Stromal cell of bone marrow (primary cell): ENCODE measurements around the gene IL17B.
"Not testable (repeated sequence)": the region's sequence is repeated elsewhere in the genome, so short reads cannot be mapped to it uniquely, and the experiment has no call there.

ENCODE experiments used
- DNase-seq: peaks from one replicate; pipeline ENCODE4 v3.0.0-alpha.2; 2012; ENCODE audit warnings: low read depth

Gene IL17B

DNA sequence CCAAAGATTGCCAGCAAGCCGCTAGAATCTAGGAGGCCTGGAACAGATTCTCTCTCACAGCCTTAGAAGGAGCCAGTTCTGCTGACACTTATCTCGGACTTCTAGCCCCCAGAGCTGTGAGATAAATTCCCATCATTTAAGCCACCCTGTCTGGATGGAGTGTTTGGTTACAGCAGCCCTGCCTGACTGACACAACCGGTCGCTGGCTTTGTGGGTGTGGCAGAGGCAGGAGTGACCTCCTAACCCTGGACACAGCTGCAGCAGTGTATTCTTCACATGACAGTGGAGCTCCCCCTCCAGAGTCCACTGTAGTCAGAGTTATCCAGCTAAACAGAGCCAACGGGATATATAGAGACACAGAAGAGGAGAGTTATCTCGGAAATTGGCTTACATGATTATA is 21.2 kb upstream of the IL17B start:
- DNase-seq, result no peak

DNA sequence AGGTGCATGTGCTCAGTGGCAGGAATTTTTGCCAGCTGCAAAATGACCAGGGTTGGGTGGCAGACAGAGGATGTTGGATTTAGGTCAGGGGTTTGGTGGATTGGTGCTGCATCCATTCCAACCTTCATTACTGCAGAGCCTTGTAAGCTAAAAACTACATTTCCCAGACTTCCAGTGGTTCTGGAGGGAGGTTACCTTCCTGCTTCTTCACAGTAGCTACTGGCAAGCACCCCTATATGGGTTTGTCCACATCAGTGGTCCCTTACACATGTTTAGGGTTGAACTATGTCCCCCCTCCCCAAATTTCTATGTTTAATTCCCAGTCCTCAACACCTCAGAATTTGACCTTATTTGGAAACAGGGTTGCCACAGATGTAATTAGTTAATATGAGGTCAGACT is 20.7 kb upstream of the IL17B start:
- no peak for DNase-seq

DNA sequence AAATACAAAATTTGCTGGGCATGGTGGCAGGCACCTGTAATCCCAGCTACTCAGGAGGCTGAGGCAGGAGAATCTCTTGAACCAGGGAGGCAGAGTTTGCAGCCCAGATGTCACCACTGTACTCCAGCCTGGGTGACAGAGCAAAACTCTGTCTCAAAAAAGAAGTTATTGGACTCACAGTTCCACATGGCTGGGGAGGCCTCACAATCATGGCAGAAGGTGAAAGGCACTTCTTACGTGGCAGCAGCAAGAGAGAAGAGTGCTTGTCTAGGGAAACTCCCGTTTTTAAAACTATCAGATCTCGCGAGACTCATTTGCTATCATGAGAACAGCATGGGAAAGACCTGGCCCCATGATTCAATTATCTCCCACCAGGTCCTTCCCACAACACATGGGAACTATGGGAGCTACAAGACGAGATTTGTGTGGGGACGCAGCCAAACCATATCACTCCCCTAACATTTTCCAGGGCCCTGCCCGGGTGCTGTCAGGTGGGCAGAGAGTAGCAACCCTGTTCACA is 19.7 kb upstream of the IL17B start:
- DNase-seq, result not testable (repeated sequence)

DNA sequence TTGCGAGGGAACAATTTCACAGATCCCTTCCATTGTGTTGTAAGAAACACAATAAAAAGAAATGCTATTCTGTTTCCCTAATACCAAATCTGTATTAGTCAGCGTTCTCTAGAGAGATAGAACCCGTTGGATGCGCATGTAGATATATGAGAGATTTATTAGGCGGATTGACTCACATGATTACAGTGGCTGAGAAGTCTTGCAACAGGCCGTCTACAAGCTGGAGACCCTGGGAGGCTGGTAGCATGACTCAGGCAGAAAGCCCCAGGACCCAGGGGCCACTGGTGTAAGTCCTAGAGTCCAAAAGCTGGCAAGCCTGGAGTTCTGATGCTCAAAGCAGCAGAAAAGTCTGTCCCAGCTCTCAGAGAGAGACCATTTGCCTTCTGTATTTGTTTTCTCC is 18.4 kb upstream of the IL17B start:
- peak; percentile 97 for DNase-seq

DNA sequence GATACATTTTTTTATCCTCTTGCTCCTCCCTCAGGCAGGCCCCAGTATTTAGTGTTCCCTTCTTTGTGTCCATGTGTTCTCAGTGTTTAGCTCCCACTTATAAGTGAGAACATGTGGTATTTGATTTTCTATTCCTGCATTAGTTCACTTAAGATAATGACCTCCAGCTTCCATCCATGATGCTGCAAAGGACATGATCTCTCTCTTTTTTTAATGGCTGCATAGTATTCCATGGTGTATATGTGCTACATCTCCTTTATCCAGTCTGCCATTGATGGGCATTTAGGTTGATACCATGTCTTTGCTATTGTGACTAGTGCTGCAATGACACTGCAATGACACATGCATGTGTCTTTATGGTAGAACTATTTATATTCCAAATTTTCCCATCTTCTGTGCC is 15.9 kb upstream of the IL17B start:
- not testable (repeated sequence) for DNase-seq

DNA sequence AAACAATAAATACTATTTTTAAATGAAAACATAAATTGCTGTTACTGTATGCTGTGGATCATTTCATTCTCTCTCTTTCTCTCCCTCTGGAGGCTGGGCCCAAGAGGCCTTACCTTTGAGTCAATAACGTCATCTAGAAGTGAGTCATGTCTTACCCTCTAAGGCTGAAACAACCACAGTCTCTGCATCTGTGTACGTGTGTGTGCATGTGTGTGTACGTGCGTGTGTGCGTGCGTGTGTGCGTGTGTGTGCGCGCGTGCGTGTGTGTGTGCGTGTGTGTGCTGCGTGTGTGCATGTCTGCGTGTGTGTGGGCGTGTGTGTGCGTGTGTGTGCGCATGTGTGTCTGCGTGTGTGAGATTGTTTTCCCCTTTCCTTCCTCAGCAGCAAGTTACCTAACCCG is 13.6 kb upstream of the IL17B start:
- DNase-seq, result no peak

DNA sequence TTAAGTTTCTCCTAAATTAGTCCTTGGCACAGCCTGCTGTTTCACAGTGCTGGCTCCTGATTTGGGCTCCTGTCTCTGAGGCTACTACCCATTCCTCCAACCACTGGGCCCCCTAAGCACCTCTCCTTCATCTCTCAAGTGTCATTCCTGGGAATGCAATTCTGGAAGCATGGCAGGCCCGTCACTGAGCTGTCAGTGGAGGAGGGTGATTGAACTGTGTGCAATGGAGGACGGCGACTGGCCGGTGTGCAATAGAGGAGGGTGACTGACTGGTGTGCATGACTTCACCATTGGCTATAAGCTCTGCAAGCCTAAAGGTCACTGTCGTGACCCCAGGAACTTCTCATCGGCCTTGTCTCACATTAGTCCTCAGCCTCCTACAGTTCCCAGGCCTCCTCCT is 12.4 kb upstream of the IL17B start:
- no peak for DNase-seq

DNA sequence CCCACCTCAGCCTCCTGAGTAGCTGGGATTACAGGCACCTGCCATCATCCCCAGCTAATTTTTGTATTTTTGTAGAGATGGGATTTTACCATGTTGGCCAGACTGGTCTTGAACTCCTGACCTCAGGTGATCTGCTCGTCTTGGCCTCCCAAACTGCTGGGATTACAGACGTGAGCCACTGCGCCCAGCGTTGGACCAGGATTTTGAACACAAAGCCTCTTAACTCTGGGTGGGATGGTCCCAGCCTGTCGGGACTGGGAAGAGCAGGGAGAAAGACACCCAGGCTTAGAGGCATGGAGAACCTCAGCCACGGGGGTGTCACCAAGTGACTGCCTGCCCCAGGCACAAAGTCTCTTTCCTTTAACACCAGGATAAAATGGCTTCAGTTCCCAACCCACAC is 12.0 kb upstream of the IL17B start:
- DNase-seq, result not testable (repeated sequence)

DNA sequence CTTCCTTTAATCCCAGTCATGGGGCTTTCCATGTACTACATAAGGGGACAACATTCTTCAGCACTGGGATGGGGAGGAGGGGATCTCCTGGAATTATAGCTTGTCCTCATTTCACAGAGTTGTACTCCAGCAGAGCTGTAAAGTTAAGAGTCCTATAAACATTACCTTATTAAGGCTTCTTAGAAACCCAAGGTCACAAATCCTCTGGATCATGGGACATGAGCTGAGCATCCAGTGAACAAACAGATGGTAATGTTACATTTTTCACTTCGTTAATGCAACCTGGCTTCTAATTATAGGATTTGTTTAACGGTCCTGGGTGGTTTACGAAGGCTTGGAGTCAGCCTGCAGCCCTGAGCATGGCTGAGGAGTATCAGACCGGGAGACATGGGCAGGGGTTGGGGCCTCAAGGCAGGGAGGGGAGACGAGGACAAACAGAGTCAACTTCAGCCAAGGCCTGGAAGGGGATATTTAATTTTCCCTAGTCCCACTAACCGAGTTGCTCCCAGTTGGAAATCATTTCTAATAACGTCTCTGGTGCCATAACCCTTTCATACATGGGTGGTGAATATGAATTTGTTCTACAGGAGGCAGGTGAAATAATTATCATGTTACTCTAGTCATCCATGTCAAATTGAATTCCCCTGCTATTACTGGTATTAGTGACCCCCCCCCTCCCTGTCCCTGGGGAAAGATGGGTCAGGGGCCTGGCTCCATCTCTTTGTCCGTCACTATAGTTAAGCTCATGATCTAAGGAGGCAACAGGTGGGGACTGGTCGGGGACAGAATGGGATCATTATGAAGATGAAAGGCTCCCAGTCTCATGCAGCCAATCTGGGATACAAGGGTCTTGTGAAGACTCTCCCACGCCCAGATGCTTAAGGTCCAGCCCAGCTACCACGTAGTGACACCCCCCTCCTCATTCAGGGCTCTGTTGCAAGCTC is 10.7 kb upstream of the IL17B start:
- DNase-seq, result no peak

DNA sequence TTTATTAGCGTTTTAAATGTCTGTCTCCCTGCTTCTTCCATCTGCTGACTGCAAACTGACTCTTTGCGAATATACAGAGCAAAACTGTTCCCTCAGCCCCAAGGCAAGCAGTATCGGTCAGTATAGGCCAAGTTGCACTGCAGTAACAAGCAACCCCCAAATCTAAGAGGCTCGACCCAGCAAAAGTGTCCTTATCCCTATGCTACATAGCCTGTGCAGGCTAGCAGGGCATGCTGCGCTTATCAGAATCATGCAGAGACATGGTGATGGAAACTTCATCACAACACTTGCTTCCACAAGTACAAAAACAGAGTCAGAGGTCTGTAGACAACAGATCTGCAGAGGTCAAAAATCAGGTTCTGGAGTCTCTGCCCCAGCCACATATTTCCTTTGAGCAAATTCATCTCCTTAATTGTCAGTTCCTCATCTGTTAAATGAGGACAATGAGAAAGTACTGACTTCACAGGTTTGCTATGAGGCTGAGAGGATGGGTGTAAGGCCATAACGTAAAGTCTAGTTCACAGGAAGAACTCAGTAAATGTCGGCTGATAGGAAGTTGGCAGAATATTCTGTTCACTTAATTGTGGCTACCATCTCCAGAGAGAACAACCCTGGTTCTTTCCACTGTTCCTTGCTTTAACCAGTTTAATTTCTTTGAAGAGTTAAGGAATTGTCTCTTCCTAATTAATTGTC is 9.6 kb upstream of the IL17B start:
- no peak for DNase-seq

DNA sequence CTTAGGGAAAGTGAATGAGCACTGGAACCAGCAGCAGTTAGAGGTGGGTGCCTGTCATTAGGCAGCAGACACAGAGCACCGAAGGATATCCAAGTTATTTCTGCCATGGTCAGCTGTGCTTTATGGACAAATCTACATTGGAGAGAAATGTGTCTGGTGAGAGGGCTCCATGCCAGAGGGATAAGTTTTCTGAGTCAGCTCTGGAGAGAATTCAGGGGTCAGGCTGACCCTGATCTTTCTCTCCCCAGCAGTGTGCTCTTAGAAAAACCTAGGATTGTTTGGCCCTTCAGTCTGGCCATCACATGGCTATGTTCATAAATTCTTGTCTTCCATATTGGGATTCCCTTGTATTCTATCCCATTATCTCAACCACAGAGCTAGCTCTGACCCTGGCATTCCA is 8.9 kb upstream of the IL17B start:
- DNase-seq, result peak; percentile 67

DNA sequence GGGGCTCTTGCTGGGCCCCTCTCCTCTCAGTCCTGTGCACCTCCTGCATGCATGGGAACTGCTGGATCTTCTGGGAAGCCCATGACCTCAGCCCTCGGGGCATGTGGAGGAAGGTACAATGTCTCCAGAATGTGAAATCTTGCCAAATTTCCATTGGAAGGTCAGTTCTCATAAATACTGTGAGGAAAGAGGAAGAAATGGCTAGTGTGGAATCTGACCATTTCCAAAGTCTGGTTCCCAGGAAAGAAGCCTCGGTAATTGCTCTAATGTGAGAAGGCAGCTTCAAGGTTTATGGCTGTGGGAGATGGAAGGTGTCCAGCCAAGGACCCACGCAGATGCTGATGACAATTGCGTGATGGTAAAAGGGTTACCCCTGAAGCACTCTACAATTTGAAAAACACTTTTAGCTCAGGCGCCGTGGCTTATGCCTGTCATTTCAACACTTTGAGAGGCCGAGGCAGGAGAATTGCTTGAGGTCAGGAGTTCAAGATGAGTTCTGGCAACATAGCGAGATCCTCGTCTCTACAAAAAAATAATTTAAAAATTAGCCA is 8.1 kb upstream of the IL17B start:
- DNase-seq, result peak; percentile 57

DNA sequence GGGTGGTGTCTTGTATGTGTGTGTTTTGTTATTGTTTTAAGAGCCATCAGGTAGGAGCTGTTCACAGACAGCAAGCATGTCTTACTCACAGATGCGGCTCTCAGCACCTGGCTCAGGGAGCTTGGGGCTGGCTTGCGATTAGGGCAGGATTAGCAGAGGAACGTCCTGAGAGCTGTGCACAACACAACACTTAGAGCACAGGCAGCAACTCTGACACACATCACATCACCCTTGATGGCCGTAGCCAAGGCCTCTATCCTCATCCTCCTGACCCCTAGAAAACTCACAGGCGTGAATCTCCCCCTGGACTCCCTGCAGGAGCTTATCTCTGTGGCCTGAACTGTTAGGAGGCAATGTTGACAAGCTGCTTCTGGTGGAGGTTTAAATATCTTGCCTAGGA is 7.1 kb upstream of the IL17B start:
- no peak for DNase-seq

DNA sequence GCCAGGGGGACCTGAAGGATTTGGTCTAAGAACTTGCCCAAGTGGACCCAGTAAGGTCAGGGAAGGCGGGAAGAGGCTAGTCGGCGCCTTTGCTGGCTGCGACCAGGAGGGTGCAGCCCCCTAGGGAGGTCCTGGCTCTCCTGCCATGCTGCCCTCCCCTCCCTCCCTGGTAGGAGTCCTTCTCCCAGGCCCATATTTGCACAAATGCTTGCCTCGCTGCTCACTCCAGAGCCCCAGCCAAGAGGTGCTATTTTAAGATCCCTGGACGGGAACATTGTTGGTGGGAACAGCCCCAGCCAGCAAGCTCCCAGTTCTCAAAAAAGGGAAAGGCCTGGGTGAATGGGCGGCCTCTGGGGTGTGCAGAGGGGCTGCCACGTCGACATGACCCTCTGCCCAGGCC is 4.3 kb upstream of the IL17B start:
- DNase-seq, result no peak

DNA sequence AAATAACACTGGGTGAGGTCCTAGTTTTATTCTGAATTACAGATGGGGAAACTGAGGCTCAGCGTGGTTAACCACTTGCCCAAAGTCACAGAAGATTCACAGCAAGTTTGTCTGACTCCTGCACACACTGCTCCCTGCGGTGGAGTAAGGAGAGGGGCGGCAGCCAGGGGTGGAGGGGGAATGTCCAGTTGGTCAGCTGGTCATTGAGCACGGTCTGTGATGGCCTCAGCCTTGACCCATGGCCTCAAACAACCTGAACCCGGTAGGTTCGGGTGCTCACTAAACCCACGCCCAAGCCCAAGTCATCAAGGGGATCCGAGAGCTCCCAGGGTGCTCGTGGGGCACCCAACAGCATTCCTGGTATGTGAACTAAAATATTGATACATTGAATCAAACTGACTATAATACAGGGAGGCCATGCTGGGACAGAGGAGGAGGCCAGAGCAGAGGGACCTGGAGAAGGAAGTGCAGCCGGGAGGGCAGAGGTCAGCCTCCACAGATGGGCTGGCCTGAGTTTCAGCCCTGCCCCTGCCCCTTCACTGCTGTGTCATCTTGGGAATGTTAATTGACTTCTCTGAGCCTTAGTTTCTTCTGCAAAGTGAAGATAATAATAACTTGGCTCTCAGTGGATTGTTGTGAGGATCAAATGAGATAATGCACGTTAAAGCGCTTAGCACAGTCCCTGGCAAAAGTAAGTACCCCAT is 3.6 kb upstream of the IL17B start:
- no peak for DNase-seq

DNA sequence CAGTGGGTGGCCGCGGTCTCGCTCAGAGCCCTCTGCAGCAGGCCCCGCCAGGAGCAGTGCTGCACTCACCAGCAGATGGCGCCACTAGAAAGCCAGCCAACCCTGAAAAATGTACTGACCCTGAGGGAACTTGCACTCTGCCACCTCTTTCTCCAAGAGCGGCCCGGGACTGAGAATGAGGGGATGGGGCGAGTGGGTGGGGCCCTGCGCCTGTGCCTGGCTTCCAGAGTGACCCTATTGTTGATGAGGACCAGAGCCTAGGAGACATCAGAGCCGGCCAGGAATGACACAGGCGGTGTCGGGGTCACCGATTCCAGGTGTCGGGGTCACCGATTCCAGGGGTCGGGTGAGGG is 2.9 kb upstream of the IL17B start:
- DNase-seq, result peak; percentile 40

DNA sequence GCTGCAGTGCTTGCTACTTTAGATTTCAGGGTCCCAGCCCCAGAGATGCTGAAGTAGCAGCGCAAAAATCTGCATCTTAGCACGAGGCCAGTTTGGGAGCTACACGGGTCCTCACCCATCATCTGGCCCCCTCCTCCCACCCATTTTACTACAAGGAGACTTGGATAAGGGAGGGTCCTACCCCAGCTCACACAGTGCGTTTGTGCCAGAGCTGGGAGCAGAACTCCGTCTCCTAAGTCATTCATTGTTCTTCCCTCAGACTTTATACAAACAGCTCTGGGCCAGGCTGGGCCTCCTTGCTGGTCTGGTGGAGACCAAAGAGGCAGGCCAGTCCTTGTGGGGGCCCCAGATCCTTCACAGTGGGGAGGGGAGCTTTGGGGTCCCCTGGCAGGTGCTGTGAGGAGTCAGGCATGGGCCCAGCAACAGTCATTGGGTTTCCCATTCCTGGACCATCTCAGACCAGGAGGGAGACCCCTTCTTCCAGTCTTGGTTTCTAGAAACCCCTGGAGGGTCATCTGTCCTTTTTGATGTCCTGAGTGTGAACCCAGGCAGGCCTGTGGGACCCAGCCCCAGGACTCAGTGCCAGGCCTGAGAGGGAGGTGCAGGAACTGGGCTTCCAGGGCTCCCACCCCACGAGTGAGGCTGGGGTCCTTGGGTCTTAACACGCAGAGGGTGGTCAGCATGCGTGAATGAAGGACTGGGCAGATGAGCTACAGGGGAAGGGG is 2.3 kb upstream of the IL17B start:
- DNase-seq, result no peak

DNA sequence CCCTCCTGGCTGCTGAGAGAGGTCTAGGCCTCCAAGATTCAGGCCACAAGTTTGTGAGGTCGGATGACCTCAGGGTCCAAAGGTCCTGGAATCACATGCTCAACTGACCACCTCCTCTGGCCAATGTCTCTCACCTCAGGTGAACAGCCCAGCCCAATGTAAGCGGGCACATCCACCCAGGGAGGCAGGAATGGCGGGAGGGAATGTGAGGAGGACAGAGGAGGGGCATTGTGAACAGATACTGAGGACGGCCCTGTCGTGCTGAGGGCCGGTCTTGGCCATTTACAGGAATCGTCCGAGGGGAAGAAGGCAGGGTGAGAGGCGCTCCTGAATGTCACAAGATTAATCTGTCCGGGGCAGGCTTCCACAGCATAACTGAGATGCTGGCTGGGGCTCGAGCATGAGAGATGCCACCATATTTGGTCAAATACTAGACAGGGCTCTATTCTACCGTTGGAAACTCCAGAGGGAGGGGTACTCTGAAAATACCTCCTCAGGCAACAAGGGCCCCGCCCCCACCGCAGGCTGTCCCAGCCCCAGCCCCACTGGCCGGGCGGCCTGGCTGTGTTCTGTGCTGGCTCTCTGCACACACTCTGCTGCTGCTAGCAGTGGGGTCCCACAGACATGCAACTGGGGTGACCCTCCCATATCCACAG is 1.5 kb upstream of the IL17B start:
- no peak for DNase-seq

DNA sequence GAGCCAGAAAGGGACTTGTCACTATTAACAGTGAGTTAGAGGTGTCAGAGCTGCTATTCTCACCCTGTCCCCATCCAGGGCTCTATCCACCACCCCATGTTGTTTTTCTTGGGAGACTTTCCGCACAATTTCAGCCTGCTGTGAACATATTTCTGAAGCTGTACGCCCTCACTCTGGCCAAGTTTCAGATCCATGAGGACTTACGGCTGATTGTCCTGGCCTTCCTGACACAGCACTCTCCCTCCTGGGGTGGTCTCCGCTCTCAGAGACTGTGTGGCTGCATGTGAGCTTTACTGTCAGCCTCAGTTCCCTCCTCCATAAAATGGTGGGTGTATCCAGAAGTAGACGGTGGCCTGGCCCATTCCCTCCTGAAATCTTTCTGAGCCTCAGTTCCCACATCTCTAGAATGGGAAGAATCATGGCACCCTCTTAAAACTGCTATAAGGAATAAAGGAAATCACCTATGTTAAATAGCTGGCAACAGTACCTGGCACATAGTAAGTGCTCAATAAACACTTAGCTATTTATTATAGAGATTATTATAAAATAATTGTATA is 804 bp upstream of the IL17B start:
- no peak for DNase-seq

DNA sequence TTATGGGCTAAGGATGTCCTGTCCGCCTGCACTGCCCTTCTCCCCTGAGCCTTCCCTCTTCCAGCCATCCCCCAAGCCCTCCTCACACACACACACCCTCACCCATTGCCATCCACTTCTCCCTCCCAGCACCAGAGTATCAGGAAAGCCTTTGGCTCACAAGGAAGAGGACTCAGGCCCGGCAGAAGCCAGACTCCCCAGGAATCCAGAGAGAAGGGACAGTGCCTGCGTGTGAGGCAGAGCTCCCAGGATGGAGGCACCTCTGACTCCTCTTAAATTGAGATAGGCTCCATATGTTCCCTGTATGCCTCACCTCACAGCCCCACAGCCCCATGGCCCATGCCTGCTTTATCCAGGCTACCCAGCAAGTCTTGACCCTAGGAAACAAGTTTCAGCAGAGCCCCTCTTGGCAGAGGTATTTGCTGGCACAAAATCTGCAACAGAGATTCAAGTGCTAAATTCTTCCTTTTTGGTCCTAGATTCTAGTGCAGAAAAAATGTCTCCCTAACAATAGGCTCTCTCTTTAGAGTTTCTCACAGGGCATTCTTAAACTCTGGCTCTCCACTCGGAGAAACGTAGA is 761 bp downstream of the IL17B start:
- DNase-seq, result no peak
